Activated CD8-positive, alpha-beta memory T cell treated with anti-CD3 and anti-CD28 coated beads for 24 hours (primary cell): ENCODE results near the gene SMAD2.
"Not testable (repeated sequence)": the region's sequence is repeated elsewhere in the genome, so short reads cannot be mapped to it uniquely, and the experiment has no call there.

ENCODE experiments used
- DNase-seq: peaks from one replicate; pipeline ENCODE4 v3.0.0-alpha.2; 2020

SMAD2 gene

GRCh38 chr18:47781561-47781960 lies 148.9 kb downstream of the SMAD2 start:
- no peak for DNase-seq

GRCh38 chr18:47780011-47780725 lies 150.3 kb downstream of the SMAD2 start:
- no peak for DNase-seq

DNA sequence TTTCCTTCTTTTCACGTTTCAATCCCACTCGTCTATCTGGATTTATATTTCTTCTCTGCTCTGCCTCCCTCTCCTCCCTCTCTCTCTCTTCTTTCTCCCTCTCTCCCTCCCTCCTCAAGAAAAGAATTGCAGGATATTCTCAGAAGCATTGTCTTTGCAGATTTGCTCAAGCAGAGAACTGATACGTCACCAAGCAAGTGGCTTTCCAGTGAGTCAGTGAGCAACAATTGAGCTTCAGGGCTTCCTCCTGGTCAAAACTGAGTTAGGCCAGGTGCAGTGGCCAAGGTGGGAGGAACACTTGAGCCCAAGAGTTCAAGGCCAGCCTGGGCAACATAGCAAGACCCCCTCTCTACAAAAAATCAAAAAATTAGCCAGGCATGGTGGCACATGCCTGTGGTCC lies 151.1 kb downstream of the SMAD2 start:
- no peak for DNase-seq

DNA sequence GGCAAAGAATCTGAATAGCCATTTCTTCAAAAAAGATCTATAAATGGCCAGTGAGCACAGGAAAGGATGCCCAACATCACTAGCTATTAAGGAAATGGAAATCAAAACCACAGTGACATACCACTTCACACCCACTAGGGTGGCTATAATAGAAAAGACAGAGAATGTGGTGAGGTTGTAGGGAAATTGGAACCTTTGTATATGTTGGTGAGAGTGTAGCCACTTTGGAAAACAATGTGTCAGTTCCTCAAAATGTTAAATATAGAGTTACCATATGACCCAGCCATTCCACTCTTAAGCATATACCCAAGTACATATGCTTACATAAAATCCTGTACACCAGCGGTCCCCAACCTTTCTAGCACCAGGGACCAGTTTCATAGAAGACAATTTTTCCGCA lies 152.8 kb downstream of the SMAD2 start:
- DNase-seq: no peak

- no peak for DNase-seq
These were observed 154.5 kb downstream of the SMAD2 start for GRCh38 chr18:47775961-47776360.

- DNase-seq: no peak
These were observed 156.5 kb downstream of the SMAD2 start for GRCh38 chr18:47773931-47774330.

- DNase-seq: peak; percentile 86
These were observed 157.8 kb downstream of the SMAD2 start for GRCh38 chr18:47772374-47773248.

- no peak for DNase-seq
These were observed 158.5 kb downstream of the SMAD2 start for GRCh38 chr18:47771922-47772321.

DNA sequence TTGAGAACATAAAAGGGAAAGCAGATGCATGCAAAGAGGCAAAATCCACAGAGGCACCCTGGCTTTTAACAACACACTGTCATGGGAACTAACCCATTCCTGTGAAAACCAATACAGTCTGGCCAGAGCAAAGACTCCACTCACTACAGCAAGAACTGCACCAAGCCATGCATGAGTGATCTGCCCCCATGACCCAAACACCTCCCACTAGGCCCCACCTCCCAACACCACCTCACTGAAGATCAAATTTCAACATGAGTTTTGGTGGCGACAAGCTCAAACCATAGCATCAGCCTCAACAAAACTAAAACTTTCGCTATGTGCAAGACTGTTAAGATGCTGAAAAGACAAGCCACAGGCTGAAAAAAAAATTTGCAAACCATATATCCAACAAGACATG lies 162.8 kb downstream of the SMAD2 start:
- no peak for DNase-seq

DNA sequence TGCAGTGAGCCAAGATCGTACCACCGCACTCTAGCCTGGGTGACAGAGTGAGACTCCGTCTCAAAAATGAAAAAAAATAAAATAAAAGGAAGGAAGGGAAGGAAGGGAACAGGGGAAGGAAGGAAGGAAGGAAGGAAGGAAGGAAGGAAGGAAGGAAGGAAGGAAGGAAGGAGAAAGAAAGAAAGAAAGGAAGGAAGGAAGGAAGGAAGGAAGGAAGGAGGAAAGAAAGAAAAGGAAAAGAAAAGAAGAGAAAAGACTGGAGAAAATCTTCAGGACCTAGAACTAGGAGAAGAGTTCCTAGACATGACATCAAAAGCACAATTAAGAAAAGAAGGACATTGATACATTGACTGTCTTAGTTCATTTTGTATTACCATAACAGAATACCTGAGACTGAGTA lies 163.3 kb downstream of the SMAD2 start:
- DNase-seq: not testable (repeated sequence)
